ENCODE results near the gene CHST3. TPM values are rescaled to one million over a fixed set of nuclear protein-coding genes. Genes with fewer than 3 reads are reported as not detected.

CHST3 gene
- total and polyA plus RNA-seq, 7 donors: 0.23 to 25.5 (median 12.8) TPM

- no peak for TF ChIP-seq POLR2AphosphoS5 (IDR thresholded peaks at IDR 0.05)
- TF ChIP-seq EP300 (IDR thresholded peaks at IDR 0.05): no peak
- no peak for TF ChIP-seq POLR2A (IDR thresholded peaks at IDR 0.05)
- TF ChIP-seq CTCF (IDR thresholded peaks at IDR 0.05): no peak
- WGBS, 2 donors: 87 to 90% methylated on average over 5 of the region's 5 CpGs
- intact Hi-C loops (cut with DNase I): no loop called here
- Histone ChIP-seq H3K9me3 (no peaks in the 10 kb centered on the region), H3K36me3 (no peaks in the 10 kb centered on the region), H3K27ac (no peak overlapping the region), H3K27me3 (no peaks in the 10 kb centered on the region), H3K4me3 (no peak overlapping the region), H3K4me1 (no peaks in the 10 kb centered on the region)
- DNase-seq: no peak
Measured at GRCh38 chr10:72056113-72056512, 91.9 kb downstream of the CHST3 start.

GRCh38 chr10:72056932-72057751 lies 92.9 kb downstream of the CHST3 start:
- H3K27me3 ChIP-seq: no peaks in the 10 kb centered on the region
- intact Hi-C loops (cut with DNase I): no loop called here
- no peak for TF ChIP-seq POLR2AphosphoS5 (IDR thresholded peaks at IDR 0.05)
- DNase-seq: no peak
- no peaks in the 10 kb centered on the region for H3K36me3 ChIP-seq
- no peaks in the 10 kb centered on the region for H3K4me1 ChIP-seq
- no peak overlapping the region for H3K4me3 ChIP-seq
- no peak overlapping the region for H3K27ac ChIP-seq
- WGBS, 2 donors: 82 to 90% methylated on average over 25 of the region's 25 CpGs
- H3K9me3 ChIP-seq: no peaks in the 10 kb centered on the region

- no peaks in the 10 kb centered on the region for H3K27me3 ChIP-seq
- no peaks in the 10 kb centered on the region for H3K4me1 ChIP-seq
- 90 to 94% methylated on average over 12 of the region's 12 CpGs for WGBS, 2 donors
- intact Hi-C loops (cut with DNase I): no loop called here
- no peaks in the 10 kb centered on the region for H3K36me3 ChIP-seq
- no peak for DNase-seq
- no peaks in the 10 kb centered on the region for H3K9me3 ChIP-seq
- H3K4me3 ChIP-seq: no peak overlapping the region
- no peak for TF ChIP-seq POLR2AphosphoS5 (IDR thresholded peaks at IDR 0.05)
- no peak for TF ChIP-seq EP300 (IDR thresholded peaks at IDR 0.05)
- TF ChIP-seq POLR2A (IDR thresholded peaks at IDR 0.05): no peak
- no peak for TF ChIP-seq CTCF (IDR thresholded peaks at IDR 0.05)
- H3K27ac ChIP-seq: no peak overlapping the region
Measured at GRCh38 chr10:72058347-72058898, 94.2 kb downstream of the CHST3 start.

- H3K9me3 ChIP-seq: no peaks in the 10 kb centered on the region
- H3K4me3 ChIP-seq: no peak overlapping the region
- H3K36me3 ChIP-seq: no peaks in the 10 kb centered on the region
- no peaks in the 10 kb centered on the region for H3K27me3 ChIP-seq
- no peak overlapping the region for H3K27ac ChIP-seq
- intact Hi-C loops (cut with DNase I): no loop called here
- TF ChIP-seq CTCF (IDR thresholded peaks at IDR 0.05): no peak
- 62 to 72% methylated on average over 21 of the region's 21 CpGs for WGBS, 2 donors
- H3K4me1 ChIP-seq: no peaks in the 10 kb centered on the region
- no peak for DNase-seq
Measured at GRCh38 chr10:72058989-72059842, 95.0 kb downstream of the CHST3 start.

All from sigmoid colon (tissue), 7 donors.